ENCODE measurements around the gene NBPF1. TPM values are rescaled to one million over a fixed set of nuclear protein-coding genes. Genes with fewer than 3 reads are reported as not detected.
A peak's percentile ranks its signal among the peaks of the same experiment; 100 is the strongest.
"Not testable (repeated sequence)": the region's sequence is repeated elsewhere in the genome, so short reads cannot be mapped to it uniquely, and the experiment has no call there.

Gene NBPF1
- total and polyA plus RNA-seq, 9 of the 15 experiments (the other 6 are each of a cell fraction or from before 2014, with no cell fraction given) = 5.2 to 42.6 (median 24.1) TPM

DNA sequence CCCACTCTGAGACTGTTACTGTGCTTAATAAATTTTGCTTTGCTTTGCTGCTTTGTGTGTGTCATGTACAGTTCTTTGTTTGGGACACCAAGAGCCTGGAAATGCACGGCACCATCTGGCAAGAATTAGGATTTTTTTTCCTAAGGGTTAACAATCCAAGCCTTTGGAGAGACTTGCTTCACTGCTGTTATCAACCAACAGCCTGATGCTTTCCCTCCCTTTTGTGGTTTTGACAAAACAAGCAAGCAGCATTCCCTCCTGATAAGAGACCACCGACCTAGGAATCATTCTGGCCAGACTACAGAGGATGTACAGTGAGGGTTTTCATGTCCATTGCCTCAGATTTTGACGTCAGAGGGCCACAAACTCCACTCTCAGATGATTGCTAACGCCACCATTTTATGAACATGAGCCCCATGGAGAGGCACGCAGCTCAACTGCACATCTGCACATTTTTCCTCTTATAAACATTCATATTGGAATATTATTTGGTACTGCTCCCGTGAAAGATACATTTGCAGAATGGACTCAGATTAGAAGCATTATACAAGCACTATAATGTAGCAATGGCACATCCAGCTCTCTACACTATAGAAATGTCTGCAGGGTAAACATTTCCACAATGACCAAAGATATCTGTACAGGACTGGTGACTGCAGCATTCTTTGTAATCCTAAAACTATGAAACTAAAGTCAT lies 94.0 kb downstream of the NBPF1 start (continued):
- peak; percentile 80; the same call in 1 of the 2 replicates for TF ChIP-seq CC2D1A (IDR thresholded peaks at IDR 0.05)
- TF ChIP-seq, protein P1, sequence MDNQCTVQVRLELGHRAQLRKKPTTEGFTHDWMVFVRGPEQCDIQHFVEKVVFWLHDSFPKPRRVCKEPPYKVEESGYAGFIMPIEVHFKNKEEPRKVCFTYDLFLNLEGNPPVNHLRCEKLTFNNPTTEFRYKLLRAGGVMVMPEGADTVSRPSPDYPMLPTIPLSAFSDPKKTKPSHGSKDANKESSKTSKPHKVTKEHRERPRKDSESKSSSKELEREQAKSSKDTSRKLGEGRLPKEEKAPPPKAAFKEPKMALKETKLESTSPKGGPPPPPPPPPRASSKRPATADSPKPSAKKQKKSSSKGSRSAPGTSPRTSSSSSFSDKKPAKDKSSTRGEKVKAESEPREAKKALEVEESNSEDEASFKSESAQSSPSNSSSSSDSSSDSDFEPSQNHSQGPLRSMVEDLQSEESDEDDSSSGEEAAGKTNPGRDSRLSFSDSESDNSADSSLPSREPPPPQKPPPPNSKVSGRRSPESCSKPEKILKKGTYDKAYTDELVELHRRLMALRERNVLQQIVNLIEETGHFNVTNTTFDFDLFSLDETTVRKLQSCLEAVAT (IDR thresholded peaks at IDR 0.05) = peak in 1 of 2 experiments; percentile 99; a peak in 2 of 4 replicates
- peak; percentile 98 for TF ChIP-seq TAL1 (IDR thresholded peaks at IDR 0.05)
- peak; percentile 52 for TF ChIP-seq GABPA (tag; conservative IDR thresholded peaks at IDR 0.05; ENCODE audit: low read depth)
- TF ChIP-seq, protein P2, sequence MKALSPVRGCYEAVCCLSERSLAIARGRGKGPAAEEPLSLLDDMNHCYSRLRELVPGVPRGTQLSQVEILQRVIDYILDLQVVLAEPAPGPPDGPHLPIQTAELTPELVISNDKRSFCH (CRISPR knock-in tag; IDR thresholded peaks at IDR 0.05) = not testable (repeated sequence)
- TF ChIP-seq, protein P2 (tag; IDR thresholded peaks at IDR 0.05) = peak; percentile 91
- TF ChIP-seq ZNF197 (CRISPR knock-in tag; IDR thresholded peaks at IDR 0.05; ENCODE audit: low read depth) = peak; percentile 24; the same call in 1 of the 2 replicates
- TF ChIP-seq ZBED1 (IDR thresholded peaks at IDR 0.05) = peak; percentile 58; the same call in 1 of the 2 replicates
- TF ChIP-seq RCOR1 (IDR thresholded peaks at IDR 0.05; ENCODE audit: borderline replicate concordance in 1 of 2, low read depth in 2 of 2, low read length in 2 of 2) = peak; percentile 89 to 98; a peak in 3 of 4 replicates
- peak; percentile 55 for TF ChIP-seq MYC (IDR thresholded peaks at IDR 0.05; ENCODE audit: low read depth, low read length)
- not testable (repeated sequence) for TF ChIP-seq MYC (CRISPR knock-in tag; IDR thresholded peaks at IDR 0.05; ENCODE audit: borderline replicate concordance, low read depth); NR2C1 (IDR thresholded peaks at IDR 0.05); TEAD4 (CRISPR knock-in tag; IDR thresholded peaks at IDR 0.05; ENCODE audit: borderline replicate concordance)
- peak; percentile 71; the same call in 1 of the 2 replicates for TF ChIP-seq NR2C1 (tag; IDR thresholded peaks at IDR 0.05)
- TF ChIP-seq NR2F6 (CRISPR knock-in tag; IDR thresholded peaks at IDR 0.05) = 0 out of 2 replicates have a peak, but pooled peaks have one; percentile 63
- TF ChIP-seq ELF4 (CRISPR knock-in tag; IDR thresholded peaks at IDR 0.05) = peak; percentile 91; the same call in 1 of the 2 replicates
- TF ChIP-seq TEAD4 (IDR thresholded peaks at IDR 0.05; ENCODE audit: low read length) = peak; percentile 92
- TF ChIP-seq, protein P3, sequence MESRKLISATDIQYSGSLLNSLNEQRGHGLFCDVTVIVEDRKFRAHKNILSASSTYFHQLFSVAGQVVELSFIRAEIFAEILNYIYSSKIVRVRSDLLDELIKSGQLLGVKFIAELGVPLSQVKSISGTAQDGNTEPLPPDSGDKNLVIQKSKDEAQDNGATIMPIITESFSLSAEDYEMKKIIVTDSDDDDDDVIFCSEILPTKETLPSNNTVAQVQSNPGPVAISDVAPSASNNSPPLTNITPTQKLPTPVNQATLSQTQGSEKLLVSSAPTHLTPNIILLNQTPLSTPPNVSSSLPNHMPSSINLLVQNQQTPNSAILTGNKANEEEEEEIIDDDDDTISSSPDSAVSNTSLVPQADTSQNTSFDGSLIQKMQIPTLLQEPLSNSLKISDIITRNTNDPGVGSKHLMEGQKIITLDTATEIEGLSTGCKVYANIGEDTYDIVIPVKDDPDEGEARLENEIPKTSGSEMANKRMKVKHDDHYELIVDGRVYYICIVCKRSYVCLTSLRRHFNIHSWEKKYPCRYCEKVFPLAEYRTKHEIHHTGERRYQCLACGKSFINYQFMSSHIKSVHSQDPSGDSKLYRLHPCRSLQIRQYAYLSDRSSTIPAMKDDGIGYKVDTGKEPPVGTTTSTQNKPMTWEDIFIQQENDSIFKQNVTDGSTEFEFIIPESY (CRISPR knock-in tag; IDR thresholded peaks at IDR 0.05) = peak; percentile 66; the same call in 1 of the 2 replicates
- TF ChIP-seq SMARCC2 (IDR thresholded peaks at IDR 0.05; ENCODE audit: low read depth) = peak; percentile 97
- peak in 1 of 2 experiments; percentile 88; a peak in 1 of 4 replicates for TF ChIP-seq TBL1XR1 (IDR thresholded peaks at IDR 0.05; ENCODE audit: low read length in 2 of 2)
- peak; percentile 99 for TF ChIP-seq ARID1B (IDR thresholded peaks at IDR 0.05)
- peak; percentile 89; the same call in 1 of the 2 replicates for TF ChIP-seq DMBX1 (CRISPR knock-in tag; IDR thresholded peaks at IDR 0.05; ENCODE audit: borderline replicate concordance)
- TF ChIP-seq KLF16 (IDR thresholded peaks at IDR 0.05) = peak; percentile 96
- peak; percentile 86 for TF ChIP-seq PYGO2 (tag; IDR thresholded peaks at IDR 0.05)
- peak; percentile 45; the same call in 1 of the 2 replicates for TF ChIP-seq ZNF79 (CRISPR knock-in tag; IDR thresholded peaks at IDR 0.05; ENCODE audit: low read depth)
